Measurements from ENCODE around the gene TMEM131L.

The TMEM131L gene

DNA sequence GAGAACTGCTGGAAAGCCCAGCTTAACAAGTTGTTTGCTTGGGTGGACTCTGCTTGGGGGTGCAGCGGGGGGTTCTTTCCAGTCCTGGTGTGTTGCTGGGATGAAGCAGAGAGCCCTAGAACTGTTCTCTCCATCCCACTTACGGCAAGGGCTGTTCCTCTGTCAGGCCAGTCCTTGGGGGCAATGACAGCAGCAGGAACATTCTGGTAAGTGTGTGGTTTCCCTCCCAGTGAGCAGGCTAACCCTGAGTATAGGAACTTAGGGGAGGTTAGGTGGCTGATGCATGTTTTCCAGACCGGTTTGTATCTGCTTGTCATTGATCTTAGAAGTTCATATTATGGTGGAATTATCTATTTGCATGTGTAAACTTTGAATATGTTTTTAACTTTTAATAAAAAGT, 171.0 kb downstream of the TMEM131L start:
- TF ChIP-seq, protein P1, sequence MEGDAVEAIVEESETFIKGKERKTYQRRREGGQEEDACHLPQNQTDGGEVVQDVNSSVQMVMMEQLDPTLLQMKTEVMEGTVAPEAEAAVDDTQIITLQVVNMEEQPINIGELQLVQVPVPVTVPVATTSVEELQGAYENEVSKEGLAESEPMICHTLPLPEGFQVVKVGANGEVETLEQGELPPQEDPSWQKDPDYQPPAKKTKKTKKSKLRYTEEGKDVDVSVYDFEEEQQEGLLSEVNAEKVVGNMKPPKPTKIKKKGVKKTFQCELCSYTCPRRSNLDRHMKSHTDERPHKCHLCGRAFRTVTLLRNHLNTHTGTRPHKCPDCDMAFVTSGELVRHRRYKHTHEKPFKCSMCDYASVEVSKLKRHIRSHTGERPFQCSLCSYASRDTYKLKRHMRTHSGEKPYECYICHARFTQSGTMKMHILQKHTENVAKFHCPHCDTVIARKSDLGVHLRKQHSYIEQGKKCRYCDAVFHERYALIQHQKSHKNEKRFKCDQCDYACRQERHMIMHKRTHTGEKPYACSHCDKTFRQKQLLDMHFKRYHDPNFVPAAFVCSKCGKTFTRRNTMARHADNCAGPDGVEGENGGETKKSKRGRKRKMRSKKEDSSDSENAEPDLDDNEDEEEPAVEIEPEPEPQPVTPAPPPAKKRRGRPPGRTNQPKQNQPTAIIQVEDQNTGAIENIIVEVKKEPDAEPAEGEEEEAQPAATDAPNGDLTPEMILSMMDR (conservative IDR thresholded peaks at IDR 0.05; ENCODE audit: low read depth, low read length), result no peak
- H3K4me3 ChIP-seq (ENCODE audit: low read depth, low read length), result no peak overlapping the region
- no peak for DNase-seq (ENCODE audit: low read depth)

DNA sequence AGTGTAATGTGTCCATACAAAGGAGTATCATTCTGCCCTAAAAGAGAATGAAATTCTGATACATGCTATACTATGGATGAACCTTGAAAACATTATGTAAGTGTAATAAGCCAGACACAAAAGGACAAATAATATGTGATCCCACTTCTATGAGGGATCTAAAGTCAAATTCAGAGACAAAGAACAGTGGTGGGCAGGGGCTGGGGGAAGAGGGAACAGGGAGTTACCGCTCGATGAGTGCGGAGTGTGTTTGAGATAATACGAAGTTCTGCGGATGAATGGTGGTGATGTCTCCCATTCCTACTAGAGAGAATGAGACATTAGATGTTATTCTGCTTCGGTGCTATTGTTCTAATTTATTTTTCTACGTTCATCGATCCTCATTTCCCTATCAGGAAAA, 171.9 kb downstream of the TMEM131L start:
- H3K4me3 ChIP-seq (ENCODE audit: low read depth, low read length), result no peak overlapping the region
- TF ChIP-seq, protein P1 (conservative IDR thresholded peaks at IDR 0.05; ENCODE audit: low read depth, low read length), result no peak
- no peak for DNase-seq (ENCODE audit: low read depth)

DNA sequence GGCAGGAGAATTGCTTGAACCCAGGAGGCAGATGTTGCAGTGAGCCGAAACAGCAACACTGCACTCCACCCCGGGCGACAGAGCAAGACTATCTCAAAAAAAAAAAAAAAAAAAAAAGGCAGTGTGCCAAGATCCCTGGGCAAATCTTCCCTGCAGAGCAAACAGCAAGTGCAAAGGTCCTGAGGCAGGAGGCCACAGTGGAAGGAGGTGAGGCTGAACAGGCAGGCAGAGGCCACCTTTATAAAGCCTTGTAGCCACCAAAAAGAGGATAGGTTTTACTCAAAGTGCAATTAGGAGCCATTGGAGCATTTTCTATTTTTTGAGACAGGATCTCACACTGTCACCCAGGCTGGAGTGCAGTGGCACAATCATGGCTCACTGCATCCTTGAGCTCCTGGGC, 172.8 kb downstream of the TMEM131L start:
- H3K4me3 ChIP-seq (ENCODE audit: low read depth, low read length), result no peak overlapping the region
- TF ChIP-seq, protein P1 (conservative IDR thresholded peaks at IDR 0.05; ENCODE audit: low read depth, low read length), result no peak
- no peak for DNase-seq (ENCODE audit: low read depth)

DNA sequence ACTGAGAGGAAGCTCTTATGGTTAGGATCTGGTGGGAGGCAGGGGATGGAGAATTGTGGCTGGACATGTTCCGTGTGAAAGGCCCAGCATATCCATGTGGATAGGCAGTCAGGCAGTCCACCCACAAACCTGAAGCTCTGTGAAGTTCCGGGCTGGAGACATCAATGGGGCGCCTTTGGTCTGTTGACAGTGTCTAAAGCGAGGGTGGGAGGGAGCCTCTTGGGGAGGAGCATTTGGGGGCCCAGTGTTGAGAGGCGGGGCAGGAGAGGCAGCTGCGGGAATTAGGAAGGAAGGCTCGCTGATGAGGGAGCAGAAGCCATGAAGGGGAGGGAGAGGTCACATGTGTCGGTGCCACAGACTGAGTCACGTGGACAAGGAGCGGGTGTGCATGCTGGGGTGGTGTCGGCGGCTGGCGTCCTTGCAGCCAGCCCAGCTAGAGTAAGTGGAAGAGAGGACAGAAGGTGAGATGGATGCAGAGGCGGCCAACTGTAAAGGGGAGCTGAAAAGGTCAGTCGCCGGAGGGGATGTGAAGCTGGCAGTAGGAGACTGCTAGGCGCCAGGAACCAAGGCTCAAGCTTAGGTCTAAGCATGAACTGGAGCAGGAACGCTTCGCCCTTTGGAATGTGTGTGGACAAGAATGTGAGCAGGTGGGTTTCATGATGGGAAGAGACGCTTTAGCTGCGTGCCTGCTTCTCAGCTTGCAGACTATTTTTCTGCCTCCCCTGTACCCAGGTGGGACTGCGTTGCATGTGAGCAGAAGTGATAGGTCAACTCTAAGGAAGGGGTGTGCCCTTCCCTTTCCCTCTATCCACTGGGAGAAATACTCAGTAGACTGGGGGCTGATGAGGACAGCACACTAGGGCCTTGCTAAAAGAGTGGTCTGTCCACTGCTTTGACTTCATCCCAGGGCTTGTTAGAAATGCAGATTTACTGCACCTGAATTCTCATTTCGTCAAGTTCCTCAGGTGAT, 174.0 kb downstream of the TMEM131L start:
- DNase-seq (ENCODE audit: low read depth), result no peak
- H3K4me3 ChIP-seq (ENCODE audit: low read depth, low read length), result no peak overlapping the region
- TF ChIP-seq, protein P1 (conservative IDR thresholded peaks at IDR 0.05; ENCODE audit: low read depth, low read length), result no peak

DNA sequence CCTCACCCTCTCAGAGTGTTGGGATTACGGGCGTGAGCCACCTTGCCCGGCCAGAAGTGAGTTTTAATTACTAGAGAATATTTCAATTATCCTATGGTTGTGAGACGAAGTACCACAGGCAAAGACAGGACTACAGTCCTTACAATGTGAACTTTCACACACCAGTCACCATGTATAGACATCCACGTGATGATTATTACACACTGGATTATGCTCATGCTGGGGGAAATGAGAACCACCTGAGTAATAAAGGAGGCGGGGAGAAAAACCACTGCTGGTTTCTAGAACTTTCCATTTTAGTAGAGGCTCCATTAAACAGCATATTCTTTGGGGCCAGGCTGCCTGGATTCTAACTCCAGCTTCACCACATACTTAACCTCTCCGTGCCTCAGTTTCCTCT, 175.4 kb downstream of the TMEM131L start:
- DNase-seq (ENCODE audit: low read depth), result no peak
- TF ChIP-seq, protein P1 (conservative IDR thresholded peaks at IDR 0.05; ENCODE audit: low read depth, low read length), result no peak
- no peak overlapping the region for H3K4me3 ChIP-seq (ENCODE audit: low read depth, low read length)

DNA sequence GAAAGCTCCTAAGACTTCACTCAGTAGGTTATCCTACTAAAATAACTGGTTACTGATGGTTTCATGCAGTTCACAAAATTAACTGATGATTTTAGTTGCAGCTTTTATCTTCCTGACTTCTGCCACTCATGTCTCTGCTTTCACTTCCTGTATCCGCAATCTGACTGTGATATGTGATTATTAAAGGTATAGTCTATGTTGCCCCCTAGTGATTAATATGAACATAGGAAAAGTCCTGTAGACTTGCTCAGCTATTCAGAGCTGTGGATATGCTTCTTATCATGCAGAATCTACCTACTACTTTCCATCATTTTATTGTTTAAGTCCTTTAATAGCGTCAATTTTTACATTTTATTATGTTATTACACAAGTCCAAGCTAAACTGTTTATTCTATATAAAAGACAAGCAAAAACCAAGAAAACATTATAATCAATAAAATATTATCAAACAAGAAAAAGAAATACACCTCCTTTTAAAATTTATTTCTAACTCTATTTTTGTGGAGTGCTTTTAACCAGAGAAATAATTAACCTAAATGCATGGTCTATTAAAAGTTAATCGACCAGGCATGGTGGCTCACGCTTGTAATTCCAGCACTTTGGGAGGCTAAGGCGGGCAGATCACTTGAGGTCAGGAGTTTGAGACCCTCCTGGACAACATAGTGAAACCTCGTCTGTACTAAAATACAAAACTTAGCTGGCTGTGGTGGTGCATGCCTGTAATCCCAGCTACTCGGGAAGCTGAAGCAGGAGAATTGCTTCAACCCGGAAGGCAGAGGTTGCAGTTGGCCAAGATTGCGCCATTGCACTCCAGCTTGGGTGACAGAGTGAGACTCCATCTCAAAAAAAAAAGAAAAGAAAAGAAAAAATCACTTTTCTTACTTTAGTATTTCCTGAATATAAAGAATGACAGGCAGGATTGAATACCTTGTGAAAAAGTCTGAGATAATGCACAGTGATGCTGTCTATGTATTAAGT, 177.5 kb downstream of the TMEM131L start:
- H3K4me3 ChIP-seq (ENCODE audit: low read depth, low read length), result no peak overlapping the region
- TF ChIP-seq, protein P1 (conservative IDR thresholded peaks at IDR 0.05; ENCODE audit: low read depth, low read length), result peak; percentile 60
- peak; percentile 75 for DNase-seq (ENCODE audit: low read depth)

All from choroid plexus epithelial cell (primary cell).